PC-9 (cell line): ENCODE data around the gene NME7. TPM values are rescaled to one million over a fixed set of nuclear protein-coding genes. Genes with fewer than 3 reads are reported as not detected.

Experiments
- BruUV-seq: library from RNA; stranded (reverse); fragments of 400-500 nt; replicated peaks from 2 replicates; lab custom pipeline; 2021; lab: Mats Ljungman, UMichigan
- CTCF ChIA-PET: fragments of 300-600 bp; sonication (Branson Sonifier 250); formaldehyde crosslinking; loops from one replicate; lab custom pipeline; 2022; ENCODE audit warnings: antibody characterized with exemption; lab: Charles Lee
- POLR2A ChIA-PET: fragments of 300-600 bp; sonication (Branson Sonifier 250); formaldehyde crosslinking; loops from one replicate; lab custom pipeline; 2022; ENCODE audit warnings: antibody characterized with exemption; ENCODE audit not compliant: unreplicated experiment; lab: Charles Lee
- DNase-seq, 2 experiments: peaks; one replicate each; pipeline versions ENCODE4 v3.0.0 to v3.0.0-alpha.2; 2015 to 2022; ENCODE audit warnings: mixed read lengths in 1 of 2
- H2AFZ ChIP-seq: fragments of 200-600 bp; sonication (generic); 2 replicates; pipeline ENCODE4 v1.8.1; 2017; ENCODE audit warnings: antibody characterized with exemption
- H3F3A ChIP-seq: fragments of 200-600 bp; sonication (generic); 2 replicates; pipeline ENCODE4 v1.8.1; 2017; ENCODE audit warnings: antibody characterized with exemption, mild to moderate bottlenecking, low read depth; ENCODE audit not compliant: insufficient read depth
- H3K27ac ChIP-seq: fragments of 200-600 bp; sonication (generic); 2 replicates; pipeline ENCODE4 v1.6.1; 2016; ENCODE audit warnings: mixed run types
- H3K27me3 ChIP-seq: fragments of 200-600 bp; sonication (generic); 2 replicates; pipeline ENCODE4 v1.6.1; 2016; ENCODE audit warnings: low read depth, mixed run types; ENCODE audit not compliant: insufficient read depth
- H3K36me3 ChIP-seq: fragments of 200-600 bp; sonication (generic); 2 replicates; pipeline ENCODE4 v1.6.1; 2016; ENCODE audit warnings: low read depth, mixed run types
- H3K4me1 ChIP-seq: fragments of 200-600 bp; sonication (generic); replicated peaks from 2 replicates; pipeline ENCODE4 v1.6.1; 2016; ENCODE audit warnings: mixed run types; ENCODE audit not compliant: insufficient read depth
- H3K4me2 ChIP-seq: fragments of 200-600 bp; sonication (generic); 2 replicates; pipeline ENCODE4 v1.6.1; 2017; ENCODE audit warnings: mixed run types
- H3K4me3 ChIP-seq: fragments of 200-600 bp; sonication (generic); 2 replicates; pipeline ENCODE4 v1.6.1; 2016; ENCODE audit warnings: mixed run types
- H3K79me2 ChIP-seq: fragments of 200-600 bp; sonication (generic); 2 replicates; pipeline ENCODE4 v1.6.1; 2017; ENCODE audit warnings: low read depth, mixed run types
- H3K9me2 ChIP-seq: fragments of 200-600 bp; sonication (generic); 2 replicates; pipeline ENCODE4 v1.8.1; 2017; ENCODE audit warnings: mild to moderate bottlenecking; ENCODE audit not compliant: insufficient read depth
- H3K9me3 ChIP-seq: fragments of 200-600 bp; sonication (generic); 2 replicates; pipeline ENCODE4 v1.8.1; 2016; ENCODE audit warnings: low read depth; ENCODE audit not compliant: insufficient read depth
- H4K20me1 ChIP-seq: fragments of 200-600 bp; sonication (generic); 2 replicates; pipeline ENCODE4 v1.8.1; 2017; ENCODE audit not compliant: insufficient read depth
- EZH2 ChIP-seq: fragments of 200-600 bp; sonication (generic); IDR thresholded peaks from 2 replicates; pipeline ENCODE4 v1.8.0; 2017; ENCODE audit warnings: antibody characterized with exemption, low read depth
- intact Hi-C: fragments of 100-400 bp; cut with micrococcal nuclease; formaldehyde crosslinking; loops from one replicate; pipeline ENCODE4 v1.10.0; 2022; ENCODE audit not compliant: unreplicated experiment
- total RNA-seq: library from RNA; stranded (reverse); gene quantifications from 2 replicates; pipeline ENCODE4 v1.2.3, GENCODE V29; 2021
- TF ChIP-seq, protein P1 (sequence below): fragments of 200-600 bp; sonication (generic); conservative IDR thresholded peaks from 2 replicates; pipeline ENCODE4 v1.6.1; 2017; ENCODE audit warnings: mixed run types, antibody characterized with exemption, mild to moderate bottlenecking, moderate library complexity

NME7 gene
- total RNA-seq, 1 experiment from 2014 or later: 21.4 TPM

DNA sequence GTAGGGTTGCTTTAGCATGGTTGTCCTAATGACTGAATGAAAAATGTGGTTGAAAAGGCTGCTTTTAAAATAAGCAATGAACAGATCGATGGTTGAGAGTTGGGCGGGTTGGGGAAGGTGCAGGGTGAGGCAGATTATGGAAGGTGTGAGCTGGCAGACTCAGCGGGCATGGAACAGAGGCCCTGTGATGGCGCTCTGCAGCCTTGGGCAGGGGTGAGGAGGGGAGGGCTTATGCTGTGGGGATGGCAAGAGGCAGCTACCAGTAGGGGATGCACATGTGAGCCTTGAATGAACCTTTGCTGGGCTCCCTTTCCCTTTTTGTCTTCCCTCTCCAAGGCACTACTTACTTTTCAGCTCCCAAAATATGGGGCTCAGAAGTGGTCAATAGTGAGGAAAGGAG, 230.2 kb downstream of the NME7 start:
- Histone ChIP-seq H2AFZ (no peak overlapping the region), H3K4me1 (no peaks in the 10 kb centered on the region), H3K36me3 (0 out of 2 replicates have a peak, but pooled peaks cover 2% of the 10 kb centered on the region), H3K9me2 (no peaks in the 10 kb centered on the region), H4K20me1 (no peaks in the 10 kb centered on the region), H3K9me3 (no peaks in the 10 kb centered on the region), H3K4me2 (no peak overlapping the region), H3F3A (peaks cover 16% of the 10 kb centered on the region; the same call in 1 of the 2 replicates), H3K79me2 (no peaks in the 10 kb centered on the region), H3K27me3 (no peaks in the 10 kb centered on the region), H3K4me3 (no peak overlapping the region), H3K27ac (no peak overlapping the region)
- ChIA-PET POLR2A (no interaction called here), CTCF (no interaction called here)
- no peak for TF ChIP-seq EZH2
- TF ChIP-seq, protein P1, sequence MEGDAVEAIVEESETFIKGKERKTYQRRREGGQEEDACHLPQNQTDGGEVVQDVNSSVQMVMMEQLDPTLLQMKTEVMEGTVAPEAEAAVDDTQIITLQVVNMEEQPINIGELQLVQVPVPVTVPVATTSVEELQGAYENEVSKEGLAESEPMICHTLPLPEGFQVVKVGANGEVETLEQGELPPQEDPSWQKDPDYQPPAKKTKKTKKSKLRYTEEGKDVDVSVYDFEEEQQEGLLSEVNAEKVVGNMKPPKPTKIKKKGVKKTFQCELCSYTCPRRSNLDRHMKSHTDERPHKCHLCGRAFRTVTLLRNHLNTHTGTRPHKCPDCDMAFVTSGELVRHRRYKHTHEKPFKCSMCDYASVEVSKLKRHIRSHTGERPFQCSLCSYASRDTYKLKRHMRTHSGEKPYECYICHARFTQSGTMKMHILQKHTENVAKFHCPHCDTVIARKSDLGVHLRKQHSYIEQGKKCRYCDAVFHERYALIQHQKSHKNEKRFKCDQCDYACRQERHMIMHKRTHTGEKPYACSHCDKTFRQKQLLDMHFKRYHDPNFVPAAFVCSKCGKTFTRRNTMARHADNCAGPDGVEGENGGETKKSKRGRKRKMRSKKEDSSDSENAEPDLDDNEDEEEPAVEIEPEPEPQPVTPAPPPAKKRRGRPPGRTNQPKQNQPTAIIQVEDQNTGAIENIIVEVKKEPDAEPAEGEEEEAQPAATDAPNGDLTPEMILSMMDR: no peak
- intact Hi-C loops: no loop called here
- no peak for DNase-seq
- BruUV-seq: no TSS peak

DNA sequence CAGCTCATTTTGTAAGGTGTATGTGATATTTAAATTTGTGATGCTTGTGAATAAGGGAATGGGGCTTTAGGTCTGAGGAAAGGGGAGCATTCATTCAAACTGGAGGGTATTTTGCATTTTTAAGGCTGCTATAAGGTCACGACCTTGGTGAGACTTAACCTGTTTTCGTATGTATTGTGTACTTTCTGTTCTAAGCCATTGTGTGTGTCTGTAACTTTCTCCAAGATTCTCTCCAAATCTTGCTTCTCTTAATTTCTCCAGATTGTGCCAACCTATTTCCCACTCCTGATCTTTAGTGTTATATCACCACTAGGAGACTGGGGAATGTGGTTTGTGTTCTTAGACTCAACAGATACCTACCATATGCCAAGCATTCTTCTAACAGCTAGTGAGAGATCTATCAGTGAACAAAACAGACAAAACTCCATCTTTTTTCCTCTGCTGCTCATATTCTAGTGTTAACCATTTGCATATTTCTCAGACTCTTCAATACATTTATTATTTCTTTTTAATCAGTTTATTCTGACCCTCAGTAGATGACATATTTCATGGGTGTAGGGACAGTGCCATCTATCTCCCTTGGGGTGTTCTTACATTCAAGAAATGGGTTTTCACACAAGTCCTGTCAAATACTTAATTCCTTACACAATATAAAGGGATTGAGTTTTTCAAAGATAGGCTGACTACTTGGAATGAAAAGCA, 233.6 kb downstream of the NME7 start:
- CTCF ChIA-PET: no interaction called here
- no peak for DNase-seq
- H4K20me1 ChIP-seq: 0 out of 2 replicates have a peak, but pooled peaks cover 3% of the 10 kb centered on the region
- H3K9me2 ChIP-seq: no peaks in the 10 kb centered on the region
- H3K27me3 ChIP-seq: no peaks in the 10 kb centered on the region
- H3K4me1 ChIP-seq: no peaks in the 10 kb centered on the region
- H3F3A ChIP-seq: peaks cover 32% of the 10 kb centered on the region
- intact Hi-C loops: loop anchor here (5.0 kb wide), 1 partner anchor 213 kb away; no protein-coding TSS in a partner anchor
- peaks cover 29% of the 10 kb centered on the region for H3K36me3 ChIP-seq
- BruUV-seq: no TSS peak
- POLR2A ChIA-PET: interaction anchor here (0.6 kb wide), 1 partner anchor 530 kb away, joined by 8 read pairs; no protein-coding TSS in a partner anchor
- H2AFZ ChIP-seq: no peak overlapping the region
- no peak overlapping the region for H3K4me3 ChIP-seq
- peaks cover 7% of the 10 kb centered on the region for H3K79me2 ChIP-seq
- TF ChIP-seq EZH2: no peak
- TF ChIP-seq, protein P1: peak; percentile 54
- no peaks in the 10 kb centered on the region for H3K9me3 ChIP-seq
- H3K27ac ChIP-seq: no peak overlapping the region
- no peak overlapping the region for H3K4me2 ChIP-seq

DNA sequence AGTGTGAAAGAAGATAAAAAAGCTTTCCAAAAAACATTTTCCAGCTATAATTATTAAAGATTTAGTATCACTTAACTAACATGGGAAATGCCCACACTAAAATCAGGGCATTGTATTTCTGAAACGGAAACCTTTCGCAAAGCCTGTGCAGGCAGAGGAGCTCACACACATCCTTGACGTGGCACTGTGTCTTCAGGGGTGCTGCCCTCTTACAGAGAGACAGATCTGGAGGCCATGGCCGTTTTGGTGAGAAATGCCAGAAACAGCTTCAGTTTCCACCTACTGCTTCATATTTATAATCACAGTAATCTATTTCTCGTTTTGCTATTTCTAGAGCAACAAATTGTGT, 234.4 kb downstream of the NME7 start:
- POLR2A ChIA-PET: interaction anchor here (0.5 to 0.6 kb wide), 2 partner anchors 24 to 530 kb away, joined by 4 to 8 read pairs; no protein-coding TSS in a partner anchor
- Histone ChIP-seq H3K9me2 (no peaks in the 10 kb centered on the region), H3K27ac (no peak overlapping the region), H3K27me3 (no peaks in the 10 kb centered on the region), H3K4me3 (no peak overlapping the region), H3K9me3 (no peaks in the 10 kb centered on the region), H3K79me2 (peaks cover 15% of the 10 kb centered on the region), H3K4me2 (no peak overlapping the region), H3K36me3 (peaks cover 37% of the 10 kb centered on the region), H3K4me1 (no peaks in the 10 kb centered on the region), H3F3A (peaks cover 38% of the 10 kb centered on the region), H2AFZ (no peak overlapping the region), H4K20me1 (0 out of 2 replicates have a peak, but pooled peaks cover 3% of the 10 kb centered on the region)
- CTCF ChIA-PET: interaction anchor here (0.5 kb wide), 1 partner anchor 17 kb away, joined by 6 read pairs; no protein-coding TSS in a partner anchor
- no peak for DNase-seq
- TF ChIP-seq EZH2: no peak
- TF ChIP-seq, protein P1: no peak
- BruUV-seq: no TSS peak
- intact Hi-C loops: loop anchor here (5.0 kb wide), 1 partner anchor 214 kb away; no protein-coding TSS in a partner anchor
